ENCODE data around the gene DMBX1. TPM values are rescaled to one million over a fixed set of nuclear protein-coding genes. Genes with fewer than 3 reads are reported as not detected.

Gene DMBX1
- total RNA-seq, 2 experiments from 2014 or later = not detected

- no peaks in the 10 kb centered on the region for H4K20me1 ChIP-seq (ENCODE audit: insufficient read depth, low read length)
- no peaks in the 10 kb centered on the region for H3K9me2 ChIP-seq (ENCODE audit: insufficient read depth, low read length)
- TF ChIP-seq EZH2phosphoT487 (IDR thresholded peaks at IDR 0.05; ENCODE audit: borderline replicate concordance, low read depth, low read length) (no peak), CTCF (conservative IDR thresholded peaks at IDR 0.05; ENCODE audit: low read length) (no peak)
- no peaks in the 10 kb centered on the region for H3K9me3 ChIP-seq (ENCODE audit: low read length)
- DNase-seq (ENCODE audit: low spot score) = no peak
- no peaks in the 10 kb centered on the region for H3K4me1 ChIP-seq (ENCODE audit: insufficient read depth, low read length, poor library complexity, severe bottlenecking)
- no TSS peak for BruUV-seq (replicated peaks)
- H3K4me2 ChIP-seq (ENCODE audit: low read length) = no peak overlapping the region
- CTCF ChIA-PET (ENCODE audit: unreplicated experiment) = no interaction called here
- no peak overlapping the region for H3K27ac ChIP-seq (ENCODE audit: low read depth, low read length, poor library complexity, severe bottlenecking)
- H3K36me3 ChIP-seq (ENCODE audit: insufficient read depth, low read length) = no peaks in the 10 kb centered on the region
- H3K79me2 ChIP-seq (ENCODE audit: insufficient read depth, low read depth, low read length) = no peaks in the 10 kb centered on the region
- H3K4me3 ChIP-seq (ENCODE audit: low read depth, low read length, poor library complexity, severe bottlenecking) = no peak overlapping the region
- intact Hi-C loops (cut with micrococcal nuclease; ENCODE audit: unreplicated experiment) = no loop called here
- no peak overlapping the region for H2AFZ ChIP-seq (ENCODE audit: low read length)
- POLR2A ChIA-PET = no interaction called here
These were observed 6.9 kb downstream of the DMBX1 start for GRCh38 chr1:46496505-46496904.

- intact Hi-C loops (cut with micrococcal nuclease; ENCODE audit: unreplicated experiment) = no loop called here
- H3K36me3 ChIP-seq (ENCODE audit: insufficient read depth, low read length) = no peaks in the 10 kb centered on the region
- H3K4me3 ChIP-seq (ENCODE audit: low read depth, low read length, poor library complexity, severe bottlenecking) = no peak overlapping the region
- no peaks in the 10 kb centered on the region for H3K9me2 ChIP-seq (ENCODE audit: insufficient read depth, low read length)
- H4K20me1 ChIP-seq (ENCODE audit: insufficient read depth, low read length) = no peaks in the 10 kb centered on the region
- H3K4me1 ChIP-seq (ENCODE audit: insufficient read depth, low read length, poor library complexity, severe bottlenecking) = no peaks in the 10 kb centered on the region
- H3K79me2 ChIP-seq (ENCODE audit: insufficient read depth, low read depth, low read length) = no peaks in the 10 kb centered on the region
- CTCF ChIA-PET (ENCODE audit: unreplicated experiment) = no interaction called here
- no peak for DNase-seq (ENCODE audit: low spot score)
- no TSS peak for BruUV-seq (replicated peaks)
- TF ChIP-seq EZH2phosphoT487 (IDR thresholded peaks at IDR 0.05; ENCODE audit: borderline replicate concordance, low read depth, low read length) (no peak), CTCF (conservative IDR thresholded peaks at IDR 0.05; ENCODE audit: low read length) (no peak)
- no peak overlapping the region for H3K4me2 ChIP-seq (ENCODE audit: low read length)
- no peaks in the 10 kb centered on the region for H3K9me3 ChIP-seq (ENCODE audit: low read length)
- H2AFZ ChIP-seq (ENCODE audit: low read length) = no peak overlapping the region
- POLR2A ChIA-PET = no interaction called here
- H3K27ac ChIP-seq (ENCODE audit: low read depth, low read length, poor library complexity, severe bottlenecking) = no peak overlapping the region
These were observed 7.4 kb downstream of the DMBX1 start for GRCh38 chr1:46497020-46497419.

GRCh38 chr1:46497665-46498064 lies 8.0 kb downstream of the DMBX1 start:
- CTCF ChIA-PET (ENCODE audit: unreplicated experiment) = no interaction called here
- no peak overlapping the region for H3K4me2 ChIP-seq (ENCODE audit: low read length)
- no peak overlapping the region for H3K4me3 ChIP-seq (ENCODE audit: low read depth, low read length, poor library complexity, severe bottlenecking)
- H2AFZ ChIP-seq (ENCODE audit: low read length) = no peak overlapping the region
- H3K9me2 ChIP-seq (ENCODE audit: insufficient read depth, low read length) = no peaks in the 10 kb centered on the region
- intact Hi-C loops (cut with micrococcal nuclease; ENCODE audit: unreplicated experiment) = no loop called here
- H3K27ac ChIP-seq (ENCODE audit: low read depth, low read length, poor library complexity, severe bottlenecking) = no peak overlapping the region
- no TSS peak for BruUV-seq (replicated peaks)
- no peaks in the 10 kb centered on the region for H3K79me2 ChIP-seq (ENCODE audit: insufficient read depth, low read depth, low read length)
- H3K36me3 ChIP-seq (ENCODE audit: insufficient read depth, low read length) = no peaks in the 10 kb centered on the region
- no peak for TF ChIP-seq CTCF (conservative IDR thresholded peaks at IDR 0.05; ENCODE audit: low read length)
- TF ChIP-seq EZH2phosphoT487 (IDR thresholded peaks at IDR 0.05; ENCODE audit: borderline replicate concordance, low read depth, low read length) = no peak
- no peaks in the 10 kb centered on the region for H3K4me1 ChIP-seq (ENCODE audit: insufficient read depth, low read length, poor library complexity, severe bottlenecking)
- no peaks in the 10 kb centered on the region for H3K9me3 ChIP-seq (ENCODE audit: low read length)
- no peak for DNase-seq (ENCODE audit: low spot score)
- H4K20me1 ChIP-seq (ENCODE audit: insufficient read depth, low read length) = no peaks in the 10 kb centered on the region
- POLR2A ChIA-PET = no interaction called here

Measured in OCI-LY7 (cell line).